Sigmoid colon (tissue), 4 donors: Measurements from ENCODE around the gene MCMBP.

Experiments used
- POLR2AphosphoS5 ChIP-seq, 4 donors: sonication (generic); formaldehyde crosslinking; IDR thresholded peaks; one replicate each; pipeline ENCODE4 v1.6.1; 2017; ENCODE audit warnings: antibody characterized with exemption in 4 of 4
- TF ChIP-seq, protein P1 (sequence below), 4 experiments: fragments of 450-650 bp in 3 of 4; fragments of 200-600 bp in 1 of 4; IDR thresholded peaks; one replicate each; pipeline ENCODE4 v1.5.1; 2016 to 2019; ENCODE audit warnings: antibody characterized with exemption in 4 of 4, mild to moderate bottlenecking in 3 of 4, moderate library complexity in 2 of 4

DNA sequence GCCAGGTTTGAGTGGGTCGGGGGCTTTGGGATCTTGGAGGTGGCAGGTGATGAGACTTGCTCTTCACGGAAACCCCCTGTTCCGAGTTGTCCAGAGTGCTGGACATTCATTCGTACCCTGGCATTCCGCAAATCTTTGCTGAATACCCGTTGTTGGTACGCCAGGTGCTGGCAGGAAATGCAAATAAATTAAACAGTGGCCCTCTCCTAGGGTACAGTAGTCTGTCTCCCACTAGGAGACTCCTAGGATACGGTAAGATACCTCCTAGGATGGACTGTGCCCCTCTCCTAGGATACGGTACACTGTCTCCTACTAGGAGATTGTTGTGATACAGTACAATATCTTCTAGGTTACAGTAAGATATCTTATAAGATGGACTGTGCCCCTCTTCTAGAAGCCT, 20.4 kb upstream of the MCMBP start:
- TF ChIP-seq, protein P1, sequence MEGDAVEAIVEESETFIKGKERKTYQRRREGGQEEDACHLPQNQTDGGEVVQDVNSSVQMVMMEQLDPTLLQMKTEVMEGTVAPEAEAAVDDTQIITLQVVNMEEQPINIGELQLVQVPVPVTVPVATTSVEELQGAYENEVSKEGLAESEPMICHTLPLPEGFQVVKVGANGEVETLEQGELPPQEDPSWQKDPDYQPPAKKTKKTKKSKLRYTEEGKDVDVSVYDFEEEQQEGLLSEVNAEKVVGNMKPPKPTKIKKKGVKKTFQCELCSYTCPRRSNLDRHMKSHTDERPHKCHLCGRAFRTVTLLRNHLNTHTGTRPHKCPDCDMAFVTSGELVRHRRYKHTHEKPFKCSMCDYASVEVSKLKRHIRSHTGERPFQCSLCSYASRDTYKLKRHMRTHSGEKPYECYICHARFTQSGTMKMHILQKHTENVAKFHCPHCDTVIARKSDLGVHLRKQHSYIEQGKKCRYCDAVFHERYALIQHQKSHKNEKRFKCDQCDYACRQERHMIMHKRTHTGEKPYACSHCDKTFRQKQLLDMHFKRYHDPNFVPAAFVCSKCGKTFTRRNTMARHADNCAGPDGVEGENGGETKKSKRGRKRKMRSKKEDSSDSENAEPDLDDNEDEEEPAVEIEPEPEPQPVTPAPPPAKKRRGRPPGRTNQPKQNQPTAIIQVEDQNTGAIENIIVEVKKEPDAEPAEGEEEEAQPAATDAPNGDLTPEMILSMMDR (IDR thresholded peaks at IDR 0.05): no peak
- no peak for TF ChIP-seq POLR2AphosphoS5 (IDR thresholded peaks at IDR 0.05)
